Lower leg skin (tissue), 4 donors: ENCODE results near the gene ANXA11. TPM values are rescaled to one million over a fixed set of nuclear protein-coding genes. Genes with fewer than 3 reads are reported as not detected.

ENCODE experiments used
- DNase-seq, 2 donors: peaks; one replicate each; pipeline ENCODE4 v3.0.0-alpha.2; 2019; ENCODE audit warnings: low spot score in 2 of 2
- H3K4me3 ChIP-seq: fragments of 200-600 bp; sonication (generic); 2 replicates; pipeline ENCODE4 v1.5.1; 2017; ENCODE audit warnings: mild to moderate bottlenecking, low read depth; ENCODE audit not compliant: poor library complexity, severe bottlenecking
- POLR2A ChIP-seq, 2 donors: fragments of 450-650 bp; IDR thresholded peaks; one replicate each; pipeline ENCODE4 v1.6.1; 2016 to 2017; ENCODE audit warnings: antibody characterized with exemption in 2 of 2, mild to moderate bottlenecking in 1 of 2, moderate library complexity in 1 of 2
- WGBS, 2 donors: methylation state at CpG; one replicate each; pipeline ENCODE4 v1.1.5; 2018; 5-methylcytosine and 5-hydroxymethylcytosine counted together
- intact Hi-C: fragments of 100-400 bp; cut with DNase I; formaldehyde crosslinking; loops from one replicate; pipeline ENCODE4 v1.15.0; 2023; ENCODE audit warnings: low total_unique reads
- total RNA-seq, 4 donors: library from RNA; depleted of rRNA; stranded (reverse); fragments of >200 nt; gene quantifications; one replicate each; pipeline ENCODE4 v1.1.0, GENCODE V29; 2016
- TF ChIP-seq, protein P1 (sequence below), 3 donors: fragments of 450-650 bp; IDR thresholded peaks; one replicate each; pipeline ENCODE4 v1.5.1; 2016; ENCODE audit warnings: antibody characterized with exemption in 3 of 3, mild to moderate bottlenecking in 3 of 3, moderate library complexity in 2 of 3

ANXA11 gene
- total RNA-seq, 4 donors from 2014 or later = 68.4 to 109 (median 100) TPM

DNA sequence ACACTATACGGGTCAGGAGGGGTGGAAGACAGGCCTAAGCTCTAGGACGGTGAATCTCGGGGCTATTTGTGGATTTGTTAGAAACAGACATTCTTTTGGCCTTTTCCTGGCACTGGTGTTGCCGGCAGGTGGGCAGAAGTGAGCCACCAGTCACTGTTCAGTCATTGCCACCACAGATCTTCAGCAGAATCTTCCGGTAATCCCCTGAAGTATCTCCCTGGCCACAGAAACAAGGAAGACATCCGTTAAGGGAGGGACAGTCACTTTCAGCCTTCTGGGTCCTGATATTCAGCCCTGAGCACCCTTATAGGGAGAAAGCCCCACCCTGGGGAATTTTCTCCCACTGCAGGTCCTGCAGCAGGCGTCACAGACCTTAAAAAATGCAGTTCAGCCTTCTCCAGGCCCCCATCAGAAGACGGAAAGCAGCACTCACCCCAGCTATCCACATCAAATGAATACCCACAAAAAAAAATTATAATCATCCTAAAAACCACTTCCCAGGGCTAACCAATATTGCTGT lies 49.6 kb downstream of the ANXA11 start:
- TF ChIP-seq, protein P1, sequence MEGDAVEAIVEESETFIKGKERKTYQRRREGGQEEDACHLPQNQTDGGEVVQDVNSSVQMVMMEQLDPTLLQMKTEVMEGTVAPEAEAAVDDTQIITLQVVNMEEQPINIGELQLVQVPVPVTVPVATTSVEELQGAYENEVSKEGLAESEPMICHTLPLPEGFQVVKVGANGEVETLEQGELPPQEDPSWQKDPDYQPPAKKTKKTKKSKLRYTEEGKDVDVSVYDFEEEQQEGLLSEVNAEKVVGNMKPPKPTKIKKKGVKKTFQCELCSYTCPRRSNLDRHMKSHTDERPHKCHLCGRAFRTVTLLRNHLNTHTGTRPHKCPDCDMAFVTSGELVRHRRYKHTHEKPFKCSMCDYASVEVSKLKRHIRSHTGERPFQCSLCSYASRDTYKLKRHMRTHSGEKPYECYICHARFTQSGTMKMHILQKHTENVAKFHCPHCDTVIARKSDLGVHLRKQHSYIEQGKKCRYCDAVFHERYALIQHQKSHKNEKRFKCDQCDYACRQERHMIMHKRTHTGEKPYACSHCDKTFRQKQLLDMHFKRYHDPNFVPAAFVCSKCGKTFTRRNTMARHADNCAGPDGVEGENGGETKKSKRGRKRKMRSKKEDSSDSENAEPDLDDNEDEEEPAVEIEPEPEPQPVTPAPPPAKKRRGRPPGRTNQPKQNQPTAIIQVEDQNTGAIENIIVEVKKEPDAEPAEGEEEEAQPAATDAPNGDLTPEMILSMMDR (IDR thresholded peaks at IDR 0.05) = no peak
- TF ChIP-seq POLR2A (IDR thresholded peaks at IDR 0.05) = no peak
- 59% methylated on average over 8 of the region's 8 CpGs for WGBS, 2 donors
- no peak overlapping the region for H3K4me3 ChIP-seq
- no peak for DNase-seq
- intact Hi-C loops = no loop called here

DNA sequence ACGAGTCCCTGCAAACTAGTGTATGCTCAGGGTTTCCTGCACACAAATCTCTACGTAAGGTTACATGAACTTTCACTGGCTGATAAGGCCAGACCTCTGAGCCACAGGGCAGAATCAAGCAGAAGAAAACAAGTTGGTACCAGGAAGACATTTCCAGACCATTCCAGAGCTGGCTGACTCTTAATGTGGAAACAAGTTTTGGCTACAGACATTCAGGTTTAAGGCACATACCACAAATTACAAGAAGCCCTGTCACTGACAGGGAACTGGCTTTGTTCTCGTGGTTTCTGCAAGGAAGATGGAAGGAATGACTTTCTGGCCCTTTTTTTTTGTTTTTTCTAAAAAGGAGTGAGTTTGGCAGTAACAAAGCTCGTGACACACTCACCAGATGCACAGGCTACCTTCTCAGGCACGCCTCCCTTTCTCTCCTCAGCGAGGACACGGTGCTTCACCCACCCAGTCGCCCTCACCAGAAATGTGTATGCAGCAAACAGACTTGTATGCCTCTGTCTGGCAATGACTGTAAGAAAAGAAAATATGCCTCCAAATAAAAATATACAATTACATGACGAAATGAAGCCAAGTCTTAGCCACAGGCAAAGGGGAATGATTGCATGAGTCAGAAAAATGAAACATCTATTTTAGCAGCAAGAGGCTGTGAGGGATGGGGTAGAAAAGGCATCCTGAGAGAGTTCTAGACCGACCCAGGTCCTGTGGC lies 50.2 kb downstream of the ANXA11 start:
- WGBS, 2 donors = 30 to 41% methylated on average over 10 of the region's 10 CpGs
- H3K4me3 ChIP-seq = no peak overlapping the region
- intact Hi-C loops = loop anchor here (5.0 kb wide), 2 partner anchors 52 to 783 kb away; partner anchors contain the start of gene ANXA11
- TF ChIP-seq POLR2A (IDR thresholded peaks at IDR 0.05) = no peak
- TF ChIP-seq, protein P1 (IDR thresholded peaks at IDR 0.05) = no peak
- no peak for DNase-seq

DNA sequence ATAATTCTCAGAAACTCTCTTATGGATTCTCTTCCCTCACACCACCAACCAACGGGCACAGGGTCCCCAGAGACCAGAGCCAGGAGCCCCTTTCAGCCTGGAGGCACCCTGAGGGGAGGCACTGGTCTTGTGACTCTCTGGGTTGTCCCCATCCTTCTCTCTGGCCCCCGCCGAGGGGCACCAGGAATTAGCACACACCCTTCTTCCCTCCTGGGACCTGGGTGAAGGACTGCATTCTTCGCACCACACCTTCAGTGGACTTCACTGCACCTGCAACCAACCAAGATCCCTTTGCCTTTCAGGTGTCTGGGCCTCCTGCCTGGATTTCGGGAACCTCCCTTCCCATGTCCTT lies 50.7 kb downstream of the ANXA11 start:
- intact Hi-C loops = loop anchor here (5.0 kb wide), 2 partner anchors 53 to 782 kb away; partner anchors contain the start of gene ANXA11
- 55 to 83% methylated on average over 5 of the region's 5 CpGs for WGBS, 2 donors
- no peak overlapping the region for H3K4me3 ChIP-seq
- TF ChIP-seq, protein P1 (IDR thresholded peaks at IDR 0.05) = no peak
- TF ChIP-seq POLR2A (IDR thresholded peaks at IDR 0.05) = no peak
- DNase-seq = no peak

GRCh38 chr10:80153460-80153859 lies 51.9 kb downstream of the ANXA11 start:
- H3K4me3 ChIP-seq = no peak overlapping the region
- WGBS, 2 donors = 67 to 87% methylated on average over 3 of the region's 3 CpGs
- intact Hi-C loops = loop anchor here (5.0 kb wide), 2 partner anchors 54 to 781 kb away; partner anchors contain the start of gene ANXA11
- TF ChIP-seq, protein P1 (IDR thresholded peaks at IDR 0.05) = no peak
- TF ChIP-seq POLR2A (IDR thresholded peaks at IDR 0.05) = no peak
- DNase-seq = no peak

GRCh38 chr10:80152820-80153219 lies 52.5 kb downstream of the ANXA11 start:
- H3K4me3 ChIP-seq = no peak overlapping the region
- intact Hi-C loops = loop anchor here (5.0 kb wide), 2 partner anchors 54 to 781 kb away; partner anchors contain the start of gene ANXA11
- 89 to 92% methylated on average over 6 of the region's 6 CpGs for WGBS, 2 donors
- TF ChIP-seq, protein P1 (IDR thresholded peaks at IDR 0.05) = no peak
- TF ChIP-seq POLR2A (IDR thresholded peaks at IDR 0.05) = no peak
- no peak for DNase-seq
